Kidney (tissue), 14 donors: Measurements from ENCODE around the gene SH3RF3. TPM values are rescaled to one million over a fixed set of nuclear protein-coding genes. Genes with fewer than 3 reads are reported as not detected.

ENCODE experiments used
- DNase-seq, 5 donors: peaks; one replicate each; pipeline ENCODE4 v3.0.0-alpha.2; 2013 to 2020
- FAIRE-seq: peaks from 2 replicates; lab custom pipeline; 2012; peaks lifted over from hg19 to GRCh38; lab: Jason Lieb, UNC
- H3K27ac ChIP-seq, 2 donors: one replicate each; pipeline ENCODE4 v1.7.0; 2013; ENCODE audit warnings: low read depth in 2 of 2, low read length in 2 of 2, inconsistent platforms in 1 of 2
- H3K27me3 ChIP-seq: one replicate; pipeline ENCODE4 v1.7.1; 2013; ENCODE audit warnings: low read length, inconsistent platforms; ENCODE audit not compliant: control insufficient read depth, insufficient read depth
- H3K36me3 ChIP-seq, 3 donors: one replicate each; pipeline versions ENCODE4 v1.7.0 to v1.7.1; 2013; ENCODE audit warnings: low read length in 3 of 3, control low read depth in 1 of 3, inconsistent platforms in 1 of 3; ENCODE audit not compliant: insufficient read depth in 3 of 3, control insufficient read depth in 2 of 3
- H3K4me1 ChIP-seq, 3 donors: one replicate each; pipeline versions ENCODE4 v1.7.0 to v1.7.1; 2013; ENCODE audit warnings: low read length in 3 of 3, inconsistent platforms in 1 of 3, low read depth in 1 of 3; ENCODE audit not compliant: control insufficient read depth in 2 of 3, insufficient read depth in 2 of 3
- H3K4me3 ChIP-seq, 3 donors: one replicate each; pipeline versions ENCODE4 v1.7.0 to v1.8.1; 2013; ENCODE audit warnings: low read length in 3 of 3, control low read depth in 1 of 3, inconsistent platforms in 1 of 3
- H3K9ac ChIP-seq, 3 donors: one replicate each; pipeline versions ENCODE4 v1.7.0 to v1.7.1; 2013; ENCODE audit warnings: low read length in 3 of 3, control low read depth in 1 of 3, inconsistent platforms in 1 of 3
- H3K9me3 ChIP-seq, 3 donors: one replicate each; pipeline versions ENCODE4 v1.7.0 to v1.7.1; 2013; ENCODE audit warnings: low read length in 3 of 3, control low read depth in 1 of 3, inconsistent platforms in 1 of 3; ENCODE audit not compliant: control insufficient read depth in 2 of 3, insufficient read depth in 1 of 3
- intact Hi-C: fragments of 100-400 bp; cut with DNase I; formaldehyde crosslinking; loops from one replicate; pipeline ENCODE4 v1.11.1; 2022
- polyA plus RNA-seq: library from polyadenylated mRNA; stranded (reverse); fragments of 350-450 nt; fragmentation: Illumina TruSeq; extraction: RNeasy Lipid Tissue Mini Kit (QIAGEN cat#74804); gene quantifications from one replicate; pipeline ENCODE4 v1.2.3, GENCODE V29; 2014; ENCODE audit warnings: low read depth, low replicate concordance; ENCODE audit not compliant: insufficient read depth
- total RNA-seq: library from RNA; stranded (reverse); fragmentation: NEBNext Ultra II Directional; extraction: Animal tissue kit (Norgen Biotek cat#: 25700); gene quantifications from one replicate; pipeline ENCODE4 v1.2.1, GENCODE V29; 2021
- TF ChIP-seq, protein P1 (sequence below): IDR thresholded peaks from 3 replicates; pipeline ENCODE4 v1.5.1; 2012; ENCODE audit warnings: mild to moderate bottlenecking, moderate library complexity, borderline replicate concordance; ENCODE audit not compliant: insufficient read depth; ENCODE audit errors: extremely low read depth
- donor health status: control.
- donor health status: control.
- donor health status: control.
- donor health status: control.
- donor health status: control.
- donor health status: DM: yes; HTN: yes; CAD: no.
- donor health status: Normal renal cell carcinoma (clear cell type).

The SH3RF3 gene
- total and polyA plus RNA-seq, 2 donors from 2014 or later = 1.7 to 10.7 TPM

DNA sequence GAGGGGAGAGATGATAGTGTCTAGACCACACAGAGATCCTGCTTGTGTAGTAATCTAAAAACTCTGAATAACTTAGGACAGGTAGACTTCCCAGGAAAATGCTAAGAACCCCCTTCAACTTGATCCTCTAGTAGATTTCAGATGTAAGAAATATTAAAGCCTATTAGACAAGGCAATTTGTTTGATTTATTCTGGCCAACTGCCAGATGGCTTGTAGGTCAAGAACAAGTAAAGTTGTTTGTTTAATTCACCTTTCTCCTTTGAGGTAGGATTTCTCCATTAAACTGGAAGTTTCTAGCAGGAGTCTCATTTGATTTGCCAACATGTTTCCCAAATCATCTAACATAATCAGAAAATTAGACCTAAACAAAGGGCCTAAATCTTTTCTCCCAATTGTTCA is 48.6 kb downstream of the SH3RF3 start:
- H3K9ac ChIP-seq = no peak overlapping the region
- no peaks in the 10 kb centered on the region for H3K36me3 ChIP-seq
- no peaks in the 10 kb centered on the region for H3K27me3 ChIP-seq
- no peak overlapping the region for H3K4me3 ChIP-seq
- peaks cover 0 to 5% (median 0%) of the 10 kb centered on the region in 3 donors for H3K9me3 ChIP-seq
- FAIRE-seq (no peak), DNase-seq (no peak)
- intact Hi-C loops = no loop called here
- TF ChIP-seq, protein P1, sequence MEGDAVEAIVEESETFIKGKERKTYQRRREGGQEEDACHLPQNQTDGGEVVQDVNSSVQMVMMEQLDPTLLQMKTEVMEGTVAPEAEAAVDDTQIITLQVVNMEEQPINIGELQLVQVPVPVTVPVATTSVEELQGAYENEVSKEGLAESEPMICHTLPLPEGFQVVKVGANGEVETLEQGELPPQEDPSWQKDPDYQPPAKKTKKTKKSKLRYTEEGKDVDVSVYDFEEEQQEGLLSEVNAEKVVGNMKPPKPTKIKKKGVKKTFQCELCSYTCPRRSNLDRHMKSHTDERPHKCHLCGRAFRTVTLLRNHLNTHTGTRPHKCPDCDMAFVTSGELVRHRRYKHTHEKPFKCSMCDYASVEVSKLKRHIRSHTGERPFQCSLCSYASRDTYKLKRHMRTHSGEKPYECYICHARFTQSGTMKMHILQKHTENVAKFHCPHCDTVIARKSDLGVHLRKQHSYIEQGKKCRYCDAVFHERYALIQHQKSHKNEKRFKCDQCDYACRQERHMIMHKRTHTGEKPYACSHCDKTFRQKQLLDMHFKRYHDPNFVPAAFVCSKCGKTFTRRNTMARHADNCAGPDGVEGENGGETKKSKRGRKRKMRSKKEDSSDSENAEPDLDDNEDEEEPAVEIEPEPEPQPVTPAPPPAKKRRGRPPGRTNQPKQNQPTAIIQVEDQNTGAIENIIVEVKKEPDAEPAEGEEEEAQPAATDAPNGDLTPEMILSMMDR = no peak
- peaks cover 0 to 16% (median 9%) of the 10 kb centered on the region in 3 donors for H3K4me1 ChIP-seq
- no peak overlapping the region for H3K27ac ChIP-seq

DNA sequence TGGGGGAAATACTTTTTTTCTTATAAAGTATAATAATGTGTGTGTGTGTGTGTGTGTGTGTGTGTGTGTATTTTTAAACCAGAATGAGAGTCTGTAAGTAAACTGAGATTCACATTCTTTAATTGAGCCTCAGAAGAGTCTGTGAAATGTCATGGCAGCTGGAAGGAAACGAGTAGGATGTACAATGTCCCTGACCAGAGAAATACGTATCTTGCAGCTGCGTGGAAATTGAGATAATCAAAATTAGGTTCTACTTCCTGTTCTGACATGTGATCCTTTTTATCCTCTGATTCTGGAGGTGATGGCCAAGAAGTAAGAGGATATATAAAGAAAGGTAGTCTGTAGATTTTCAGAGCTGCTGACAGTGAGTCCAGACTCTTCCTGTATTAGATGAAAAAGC is 50.0 kb downstream of the SH3RF3 start:
- no peaks in the 10 kb centered on the region for H3K36me3 ChIP-seq
- H3K9ac ChIP-seq = no peak overlapping the region
- H3K4me1 ChIP-seq = peaks cover 0 to 6% (median 6%) of the 10 kb centered on the region in 3 donors
- no peaks in the 10 kb centered on the region for H3K27me3 ChIP-seq
- intact Hi-C loops = no loop called here
- H3K27ac ChIP-seq = no peak overlapping the region
- H3K4me3 ChIP-seq = no peak overlapping the region
- no peak for DNase-seq
- TF ChIP-seq, protein P1 = no peak
- peaks cover 0 to 5% (median 0%) of the 10 kb centered on the region in 3 donors for H3K9me3 ChIP-seq
- no peak for FAIRE-seq

DNA sequence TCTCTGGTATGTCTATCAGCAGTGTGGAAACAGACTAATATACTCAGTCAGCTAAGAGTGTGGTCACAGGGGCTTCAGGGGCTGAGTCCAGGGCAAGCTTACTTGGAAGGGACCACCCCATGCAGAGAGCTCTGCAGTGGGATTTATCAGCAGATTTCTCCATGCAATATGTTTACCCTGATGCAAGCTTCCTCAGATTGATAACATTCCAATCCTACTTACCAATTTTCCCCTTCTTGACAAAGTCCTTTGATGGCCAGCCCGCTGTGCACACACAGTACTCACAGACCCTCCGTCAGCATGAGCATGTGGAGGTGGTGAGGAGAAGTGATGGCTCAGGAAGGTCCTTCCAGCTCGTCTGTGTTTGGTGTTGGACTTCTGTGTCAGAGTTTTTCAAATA is 51.8 kb downstream of the SH3RF3 start:
- DNase-seq (no peak), FAIRE-seq (no peak)
- Histone ChIP-seq H3K27ac (no peak overlapping the region), H3K9ac (no peak overlapping the region), H3K36me3 (no peaks in the 10 kb centered on the region), H3K9me3 (no peaks in the 10 kb centered on the region), H3K27me3 (no peaks in the 10 kb centered on the region), H3K4me3 (no peak overlapping the region), H3K4me1 (peaks cover 0 to 7% (median 4%) of the 10 kb centered on the region in 3 donors)
- TF ChIP-seq, protein P1 = no peak
- intact Hi-C loops = no loop called here

DNA sequence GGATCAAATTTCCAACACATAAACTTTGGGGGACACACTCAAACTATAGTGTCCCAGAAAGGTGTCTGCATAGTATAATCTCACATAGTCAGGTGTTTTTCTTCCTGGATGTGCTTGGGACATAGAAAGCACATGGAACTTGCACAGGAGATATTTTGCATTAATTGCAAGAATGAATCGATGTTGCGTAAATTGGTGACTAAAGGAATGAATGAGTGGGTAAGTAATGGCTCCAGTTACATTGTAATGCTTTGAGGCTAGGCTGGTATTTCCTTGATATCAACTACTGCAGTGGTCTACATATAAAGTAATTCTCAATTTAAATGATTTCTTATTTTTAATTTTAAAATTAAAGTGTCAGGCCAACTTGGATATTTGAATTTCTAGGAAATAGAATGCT is 53.4 kb downstream of the SH3RF3 start:
- Histone ChIP-seq H3K4me1 (peaks cover 0 to 20% (median 16%) of the 10 kb centered on the region in 3 donors), H3K27me3 (no peaks in the 10 kb centered on the region), H3K9me3 (no peaks in the 10 kb centered on the region), H3K27ac (no peak overlapping the region), H3K36me3 (no peaks in the 10 kb centered on the region), H3K9ac (no peak overlapping the region), H3K4me3 (no peak overlapping the region)
- FAIRE-seq = no peak
- no peak for DNase-seq
- intact Hi-C loops = no loop called here
- TF ChIP-seq, protein P1 = no peak
